H9 (cell line): ENCODE measurements around the gene NUP85. TPM values are rescaled to one million over a fixed set of nuclear protein-coding genes. Genes with fewer than 3 reads are reported as not detected.

Experiments used
- DNase-seq: peaks from one replicate; pipeline ENCODE4 v3.0.0-alpha.2; 2017
- H2AFZ ChIP-seq: one replicate; pipeline ENCODE4 v1.6.1; 2013; ENCODE audit warnings: mild to moderate bottlenecking, low read length, control low read depth, moderate library complexity
- H2AK5ac ChIP-seq: 2 replicates; pipeline ENCODE4 v1.6.1; 2013; ENCODE audit warnings: low read length, control low read depth, mixed read lengths; ENCODE audit not compliant: insufficient read length
- H2BK120ac ChIP-seq: one replicate; pipeline ENCODE4 v1.6.1; 2013; ENCODE audit warnings: low read depth, mild to moderate bottlenecking, low read length, control low read depth, inconsistent platforms; ENCODE audit not compliant: poor library complexity, severe bottlenecking
- H2BK12ac ChIP-seq: 2 replicates; pipeline ENCODE4 v1.6.1; 2013; ENCODE audit warnings: low read length, control low read depth, mixed read lengths, low read depth; ENCODE audit not compliant: insufficient read length
- H2BK15ac ChIP-seq: 2 replicates; pipeline ENCODE4 v1.6.1; 2013; ENCODE audit warnings: low read depth, low read length, control low read depth
- H2BK20ac ChIP-seq: one replicate; pipeline ENCODE4 v1.6.1; 2013; ENCODE audit warnings: low read depth, mild to moderate bottlenecking, low read length, control low read depth, inconsistent platforms; ENCODE audit not compliant: poor library complexity, severe bottlenecking
- H2BK5ac ChIP-seq: 2 replicates; pipeline ENCODE4 v1.6.1; 2013; ENCODE audit warnings: low read length, control low read depth, mixed read lengths; ENCODE audit not compliant: insufficient read length
- H3K14ac ChIP-seq: 2 replicates; pipeline ENCODE4 v1.6.1; 2013; ENCODE audit warnings: low read length, control low read depth; ENCODE audit not compliant: insufficient read depth
- H3K18ac ChIP-seq: 2 replicates; pipeline ENCODE4 v1.6.1; 2013; ENCODE audit warnings: low read depth, mild to moderate bottlenecking, mixed read lengths, low read length, control low read depth; ENCODE audit not compliant: insufficient read length
- H3K23ac ChIP-seq: 2 replicates; pipeline ENCODE4 v1.6.1; 2013; ENCODE audit warnings: low read length, control low read depth, mixed read lengths, low read depth; ENCODE audit not compliant: insufficient read length
- H3K23me2 ChIP-seq: 2 replicates; pipeline ENCODE4 v1.6.1; 2013; ENCODE audit warnings: low read depth, mild to moderate bottlenecking, mixed read lengths, low read length, control low read depth; ENCODE audit not compliant: insufficient read length, poor library complexity, severe bottlenecking
- H3K27ac ChIP-seq: 2 replicates; pipeline ENCODE4 v1.5.1; 2013; ENCODE audit warnings: low read length, control low read depth, mixed read lengths, low read depth; ENCODE audit not compliant: insufficient read length
- H3K27me3 ChIP-seq: 2 replicates; pipeline ENCODE4 v1.6.1; 2013; ENCODE audit warnings: low read length, control low read depth, inconsistent platforms; ENCODE audit not compliant: insufficient read depth
- H3K4ac ChIP-seq: 2 replicates; pipeline ENCODE4 v1.6.1; 2013; ENCODE audit warnings: low read depth, mild to moderate bottlenecking, control low read depth, inconsistent platforms, low read length, moderate library complexity
- H3K4me1 ChIP-seq: 2 replicates; pipeline ENCODE4 v1.6.1; 2013; ENCODE audit warnings: low read length, control low read depth, inconsistent platforms; ENCODE audit not compliant: insufficient read depth
- H3K4me2 ChIP-seq: 2 replicates; pipeline ENCODE4 v1.6.1; 2013; ENCODE audit warnings: low read length, control low read depth, mixed read lengths; ENCODE audit not compliant: insufficient read length, insufficient read depth
- H3K56ac ChIP-seq: 2 replicates; pipeline ENCODE4 v1.6.1; 2013; ENCODE audit warnings: low read depth, mild to moderate bottlenecking, mixed read lengths, low read length, control low read depth; ENCODE audit not compliant: insufficient read length
- H3K79me1 ChIP-seq: 2 replicates; pipeline ENCODE4 v1.6.1; 2013; ENCODE audit warnings: low read depth, mild to moderate bottlenecking, moderate library complexity, low read length, control low read depth, inconsistent platforms; ENCODE audit not compliant: insufficient read depth, poor library complexity, severe bottlenecking
- H3K79me2 ChIP-seq: 2 replicates; pipeline ENCODE4 v1.6.1; 2013; ENCODE audit warnings: low read length, control low read depth, inconsistent platforms; ENCODE audit not compliant: insufficient read depth
- H3K9ac ChIP-seq: 2 replicates; pipeline ENCODE4 v1.6.1; 2013; ENCODE audit warnings: low read length, control low read depth, mixed read lengths; ENCODE audit not compliant: insufficient read length; ENCODE audit errors: extremely low read depth
- H3K9me3 ChIP-seq: one replicate; pipeline ENCODE4 v1.6.1; 2013; ENCODE audit warnings: low read depth, low read length, inconsistent platforms; ENCODE audit not compliant: control insufficient read depth
- H3T11ph ChIP-seq: one replicate; pipeline ENCODE4 v1.6.1; 2013; ENCODE audit warnings: mild to moderate bottlenecking, low read length, control low read depth, inconsistent platforms
- H4K20me1 ChIP-seq: one replicate; pipeline ENCODE4 v1.6.1; 2013; ENCODE audit not compliant: control insufficient read depth, insufficient read length, insufficient read depth
- H4K5ac ChIP-seq: 2 replicates; pipeline ENCODE4 v1.6.1; 2013; ENCODE audit warnings: low read depth, mild to moderate bottlenecking, mixed read lengths, low read length, control low read depth; ENCODE audit not compliant: insufficient read length
- H4K8ac ChIP-seq: replicated peaks from 2 replicates; pipeline ENCODE4 v1.6.1; 2013; ENCODE audit warnings: low read length, control low read depth, mixed read lengths, low read depth; ENCODE audit not compliant: insufficient read length
- H4K91ac ChIP-seq: 2 replicates; pipeline ENCODE4 v1.6.1; 2013; ENCODE audit warnings: low read depth, mild to moderate bottlenecking, moderate library complexity, mixed read lengths, low read length, control low read depth; ENCODE audit not compliant: insufficient read length
- H3K27ac Mint-ChIP-seq, 3 experiments: 2 replicates in 2 of 3; 3 replicates in 1 of 3; pipeline ENCODE4 v1.8.0; 2020 to 2021; ENCODE audit warnings: mixed read lengths in 3 of 3, mild to moderate bottlenecking in 1 of 3, moderate library complexity in 1 of 3
- H3K27me3 Mint-ChIP-seq: 2 replicates; pipeline ENCODE4 v1.8.0; 2021; ENCODE audit warnings: low read depth, mild to moderate bottlenecking, moderate library complexity, mixed read lengths
- H3K36me3 Mint-ChIP-seq, 3 experiments: 2 replicates in 2 of 3; 3 replicates in 1 of 3; pipeline ENCODE4 v1.8.0; 2020 to 2021; ENCODE audit warnings: low read depth in 3 of 3, mixed read lengths in 3 of 3; ENCODE audit not compliant: insufficient read depth in 1 of 3
- H3K4me1 Mint-ChIP-seq, 2 experiments: 2 replicates each; pipeline ENCODE4 v1.8.0; 2020; ENCODE audit warnings: mixed read lengths in 2 of 2
- H3K4me3 Mint-ChIP-seq, 2 experiments: 2 replicates in 1 of 2; 3 replicates in 1 of 2; pipeline ENCODE4 v1.8.0; 2020 to 2021; ENCODE audit warnings: mild to moderate bottlenecking in 2 of 2, mixed read lengths in 2 of 2, moderate library complexity in 1 of 2
- H3K9me3 Mint-ChIP-seq, 2 experiments: 2 replicates in 1 of 2; 3 replicates in 1 of 2; pipeline ENCODE4 v1.8.0; 2020; ENCODE audit warnings: mild to moderate bottlenecking in 2 of 2, mixed read lengths in 2 of 2, moderate library complexity in 1 of 2
- WGBS: extraction: QIAGEN DNeasy Blood & Tissue Kit; methylation state at CpG from one replicate; pipeline ENCODE4 v1.1.7; 2013; ENCODE audit warnings: missing lambda C conversion rate, low lambda C conversion rate, mixed read lengths; ENCODE audit not compliant: insufficient read length; ENCODE audit errors: extremely low coverage; 5-methylcytosine and 5-hydroxymethylcytosine counted together
- total RNA-seq: library from RNA; stranded (reverse); gene quantifications from 2 replicates; pipeline ENCODE4 v1.2.1, GENCODE V29; 2021
- TF ChIP-seq, protein P1 (sequence below): fragments of 200-600 bp; sonication (generic); conservative IDR thresholded peaks from 3 replicates; pipeline ENCODE4 v1.8.0; 2021; ENCODE audit warnings: antibody characterized with exemption, mild to moderate bottlenecking

The NUP85 gene
- total RNA-seq, 1 experiment from 2014 or later = 145 TPM

DNA sequence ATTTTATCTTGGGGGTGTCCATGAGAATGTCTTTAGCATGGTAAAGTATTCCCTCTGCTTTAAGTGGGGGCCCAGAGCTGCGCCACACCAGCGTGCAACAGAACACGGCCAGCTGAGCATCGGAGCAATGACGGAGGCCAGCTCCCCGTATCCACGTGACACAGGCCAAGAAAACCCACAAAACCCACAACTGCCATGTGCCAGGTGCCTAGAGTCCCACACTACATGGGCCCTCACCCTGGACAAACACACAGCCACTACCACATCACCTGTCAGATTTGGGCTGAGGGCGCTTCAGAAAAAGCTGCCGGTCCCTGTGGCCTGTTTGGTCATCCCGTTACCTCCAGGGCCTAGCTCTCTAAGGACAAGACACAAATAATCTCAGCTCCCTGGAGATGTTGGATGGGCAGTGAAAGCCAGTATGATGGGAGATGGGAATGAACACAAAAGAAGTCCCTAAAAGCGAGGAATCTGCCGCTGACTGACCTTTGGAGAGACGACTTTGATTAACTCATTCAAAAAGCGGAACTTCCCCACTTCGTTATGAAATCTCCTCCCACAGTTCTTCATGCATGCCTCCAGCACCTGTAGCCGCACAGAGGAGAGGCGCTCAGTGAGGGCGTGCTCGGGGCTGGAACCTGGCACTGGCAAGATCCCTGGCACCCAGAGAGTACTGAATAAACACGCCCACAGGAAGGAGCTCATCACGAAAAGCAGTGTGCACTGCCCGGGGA is 38.8 kb downstream of the NUP85 start:
- TF ChIP-seq, protein P1, sequence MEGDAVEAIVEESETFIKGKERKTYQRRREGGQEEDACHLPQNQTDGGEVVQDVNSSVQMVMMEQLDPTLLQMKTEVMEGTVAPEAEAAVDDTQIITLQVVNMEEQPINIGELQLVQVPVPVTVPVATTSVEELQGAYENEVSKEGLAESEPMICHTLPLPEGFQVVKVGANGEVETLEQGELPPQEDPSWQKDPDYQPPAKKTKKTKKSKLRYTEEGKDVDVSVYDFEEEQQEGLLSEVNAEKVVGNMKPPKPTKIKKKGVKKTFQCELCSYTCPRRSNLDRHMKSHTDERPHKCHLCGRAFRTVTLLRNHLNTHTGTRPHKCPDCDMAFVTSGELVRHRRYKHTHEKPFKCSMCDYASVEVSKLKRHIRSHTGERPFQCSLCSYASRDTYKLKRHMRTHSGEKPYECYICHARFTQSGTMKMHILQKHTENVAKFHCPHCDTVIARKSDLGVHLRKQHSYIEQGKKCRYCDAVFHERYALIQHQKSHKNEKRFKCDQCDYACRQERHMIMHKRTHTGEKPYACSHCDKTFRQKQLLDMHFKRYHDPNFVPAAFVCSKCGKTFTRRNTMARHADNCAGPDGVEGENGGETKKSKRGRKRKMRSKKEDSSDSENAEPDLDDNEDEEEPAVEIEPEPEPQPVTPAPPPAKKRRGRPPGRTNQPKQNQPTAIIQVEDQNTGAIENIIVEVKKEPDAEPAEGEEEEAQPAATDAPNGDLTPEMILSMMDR = no peak
- Mint-ChIP-seq H3K4me1 (peaks cover 6 to 11% of the 10 kb centered on the region in 2 experiments), H3K4me3 (no peak overlapping the region), H3K27me3 (no peaks in the 10 kb centered on the region), H3K27ac (peak overlapping the region in 1 of 3 experiments; percentile 89; a peak in 4 of 7 replicates), H3K36me3 (peaks cover 27 to 62% (median 60%) of the 10 kb centered on the region in 3 experiments; a peak in 6 of 7 replicates), H3K9me3 (no peaks in the 10 kb centered on the region)
- H3K56ac ChIP-seq = no peak overlapping the region
- WGBS = no CpG with 5 or more reads among the region's 22 CpGs
- H2BK15ac ChIP-seq = no peak overlapping the region
- no peaks in the 10 kb centered on the region for H3K27me3 ChIP-seq
- H2BK5ac ChIP-seq = no peak overlapping the region
- H3K79me2 ChIP-seq = peaks cover 2% of the 10 kb centered on the region; the same call in 1 of the 2 replicates
- no peaks in the 10 kb centered on the region for H3K23me2 ChIP-seq
- H2BK12ac ChIP-seq = no peak overlapping the region
- no peak overlapping the region for H4K5ac ChIP-seq
- H2AK5ac ChIP-seq = no peak overlapping the region
- H3K4me2 ChIP-seq = no peak overlapping the region
- DNase-seq = no peak
- H2BK120ac ChIP-seq = no peak overlapping the region
- H3K9ac ChIP-seq = no peak overlapping the region
- H2AFZ ChIP-seq = no peak overlapping the region
- H4K20me1 ChIP-seq = peaks cover 4% of the 10 kb centered on the region
- H3K18ac ChIP-seq = no peak overlapping the region
- H3T11ph ChIP-seq = no peak overlapping the region
- no peak overlapping the region for H3K4ac ChIP-seq
- no peak overlapping the region for H4K91ac ChIP-seq
- no peaks in the 10 kb centered on the region for H3K4me1 ChIP-seq
- no peak overlapping the region for H2BK20ac ChIP-seq
- H3K79me1 ChIP-seq = no peaks in the 10 kb centered on the region
- H3K9me3 ChIP-seq = no peaks in the 10 kb centered on the region
- no peak overlapping the region for H3K23ac ChIP-seq
- no peak overlapping the region for H4K8ac ChIP-seq
- H3K14ac ChIP-seq = no peak overlapping the region
- H3K27ac ChIP-seq = no peak overlapping the region
